HG02610 (cell line): ENCODE data around the gene CACNA1B.

Experiments used
- ATAC-seq: cut with Tn5 transposase; IDR thresholded peaks from one replicate; pipeline ENCODE4 v1.9.1; 2021; ENCODE audit warnings: mild to moderate bottlenecking, moderate library complexity; ENCODE audit not compliant: unreplicated experiment

The CACNA1B gene

DNA sequence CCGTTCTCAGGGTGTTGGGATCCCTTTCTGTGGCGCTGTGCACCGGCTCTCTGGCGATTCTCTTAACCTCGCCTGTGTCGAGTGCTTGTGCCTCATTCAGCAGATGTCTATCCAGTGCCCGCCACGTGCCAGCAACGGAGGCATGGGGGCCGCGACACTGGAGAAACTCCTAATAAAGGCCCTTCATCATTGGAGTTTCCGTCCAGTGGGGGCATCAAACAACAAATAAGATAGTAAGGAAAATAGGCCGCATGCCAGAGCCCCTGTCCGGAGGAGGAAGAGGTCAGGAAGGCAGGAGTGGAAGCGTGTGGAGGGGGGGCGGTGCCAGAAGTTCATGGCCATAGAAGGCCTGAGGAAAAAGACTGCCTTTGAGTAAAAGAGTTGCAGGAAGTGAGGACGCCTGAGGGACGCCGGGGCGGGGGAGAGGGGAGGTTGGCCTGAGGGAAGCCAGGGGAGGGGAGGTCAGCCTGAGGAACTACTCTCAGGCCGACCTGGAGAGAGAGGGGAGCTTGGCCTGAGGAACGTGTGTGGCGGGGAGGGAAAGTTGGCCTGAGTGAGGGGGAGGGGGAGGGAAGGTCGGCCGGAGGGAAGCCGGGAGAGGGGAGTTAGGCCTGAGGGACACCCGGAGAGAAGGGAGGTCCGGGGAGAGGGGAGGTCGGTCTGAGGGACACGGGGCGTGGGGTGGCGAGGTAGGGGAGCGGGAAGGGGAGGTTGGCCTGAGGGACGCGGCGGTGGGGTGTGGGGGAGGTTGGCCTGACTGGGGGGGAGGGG, 82.2 kb downstream of the CACNA1B start:
- no peak for ATAC-seq

DNA sequence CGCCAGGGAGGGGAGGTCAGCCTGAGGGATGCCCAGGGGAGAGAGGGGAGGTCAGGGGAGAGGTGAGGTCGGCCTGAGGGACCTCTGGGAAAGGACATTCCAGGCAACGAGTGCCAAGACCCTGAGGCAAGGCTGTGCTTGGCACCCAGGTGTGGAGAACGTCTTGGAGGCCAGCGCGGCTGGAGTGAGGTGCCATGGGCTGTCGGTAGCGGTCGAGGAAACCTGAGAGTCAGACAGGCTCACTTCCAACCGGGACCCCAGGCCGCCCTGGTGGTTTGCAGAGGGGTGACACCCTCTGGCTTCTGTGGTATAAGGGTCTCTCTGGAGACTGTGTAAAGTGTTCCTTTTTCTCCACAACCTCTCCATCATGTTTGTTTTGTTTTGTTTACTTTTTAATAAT, 82.9 kb downstream of the CACNA1B start:
- ATAC-seq: no peak

DNA sequence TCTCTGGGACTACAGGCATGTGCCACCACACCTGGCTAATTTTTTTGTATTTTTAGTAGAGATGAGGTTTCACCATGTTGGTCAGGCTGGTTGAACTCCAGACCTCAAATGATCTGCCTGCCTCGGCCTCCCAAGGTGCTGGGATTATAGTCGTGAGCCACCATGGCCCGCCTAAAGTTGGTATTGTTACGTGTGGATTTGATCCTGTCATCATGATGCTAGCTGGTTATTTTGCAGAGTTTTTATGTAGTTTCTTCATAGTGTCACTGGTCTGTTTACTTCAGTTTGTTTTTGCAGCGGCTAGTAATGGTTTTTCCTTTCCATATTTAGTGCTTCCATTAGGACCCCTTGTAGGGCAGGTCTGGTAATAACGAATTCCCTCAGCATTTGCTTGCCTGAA, 85.9 kb downstream of the CACNA1B start:
- ATAC-seq: no peak

DNA sequence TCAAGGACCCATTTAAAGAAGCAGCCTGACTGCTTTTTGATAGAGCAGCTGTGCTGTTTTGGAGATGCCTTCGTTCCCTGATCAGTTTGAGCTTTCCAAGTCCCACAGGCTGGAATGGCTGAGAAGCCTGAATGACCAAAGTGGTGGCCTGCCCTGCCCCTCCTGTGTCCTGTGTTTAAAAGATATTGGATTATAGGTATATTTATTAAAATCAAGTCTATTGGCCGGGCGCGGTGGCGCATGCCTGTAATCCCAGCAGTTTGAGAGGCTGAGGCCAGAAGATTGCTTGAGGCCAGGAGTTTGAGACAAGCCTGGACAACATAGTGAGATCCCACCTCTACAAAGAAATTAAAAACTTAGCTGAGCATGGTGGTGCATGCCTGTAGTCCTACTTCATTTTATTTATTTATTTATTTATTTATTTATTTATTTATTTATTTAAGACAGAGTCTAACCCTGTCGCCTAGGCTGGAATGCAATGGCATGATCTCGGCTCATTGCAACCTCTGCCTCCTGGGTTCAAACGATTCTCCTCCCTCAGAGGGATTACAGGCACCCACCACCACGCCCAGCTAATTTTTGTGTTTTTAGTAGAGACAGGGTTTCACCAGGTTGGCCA, 87.7 kb downstream of the CACNA1B start:
- no peak for ATAC-seq

DNA sequence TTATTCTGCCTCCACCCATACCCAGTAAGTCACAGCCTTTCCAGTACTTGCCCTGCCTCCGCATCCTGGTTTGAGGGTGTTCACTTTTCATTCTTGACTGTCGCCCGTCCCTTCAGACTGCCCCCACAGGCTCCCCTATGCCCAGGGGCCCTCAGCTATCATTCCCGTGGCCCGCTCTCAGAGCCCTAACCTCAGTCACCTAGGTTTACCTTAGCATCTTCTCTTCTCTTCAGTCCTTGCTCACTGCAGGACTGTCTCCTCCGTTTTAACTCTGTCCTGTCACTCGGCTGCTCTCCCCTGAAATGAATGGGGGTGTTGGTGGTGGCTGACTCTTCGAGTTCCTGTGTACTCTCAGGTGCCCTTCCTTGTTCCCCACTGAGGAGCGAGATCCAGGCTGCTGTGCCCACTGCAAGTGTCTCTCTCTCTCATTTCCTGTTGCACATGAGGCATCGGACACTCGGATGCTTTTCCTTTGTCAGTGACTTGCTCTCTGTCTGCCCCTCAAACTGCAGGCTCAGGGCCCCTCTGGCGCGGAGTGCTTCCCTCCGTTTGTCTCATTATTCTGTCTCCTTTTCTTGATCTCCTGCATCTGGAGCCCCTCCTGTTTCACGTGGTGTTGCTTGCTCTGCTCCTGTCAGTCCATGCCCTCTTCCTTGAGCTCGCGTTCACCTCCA, 89.8 kb downstream of the CACNA1B start:
- no peak for ATAC-seq

DNA sequence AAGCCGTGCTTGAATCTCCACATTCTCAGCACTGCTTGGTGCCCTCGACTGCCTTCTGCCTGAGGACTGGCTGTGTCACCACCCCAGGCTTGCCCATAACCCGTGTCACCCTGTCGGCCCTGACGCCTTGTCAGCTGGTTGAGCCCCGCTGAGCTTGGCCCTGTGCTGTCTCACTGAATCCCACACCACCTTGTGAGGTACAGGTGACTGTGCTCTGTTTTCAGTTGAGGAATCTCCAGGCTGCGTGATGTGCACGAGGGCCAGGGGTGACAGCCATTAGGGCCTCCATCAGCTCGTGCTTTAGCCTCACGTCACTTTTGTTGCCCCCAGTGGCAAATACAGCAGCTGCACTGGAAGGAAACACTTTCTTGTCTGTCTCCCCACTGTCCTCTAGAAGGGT, 90.7 kb downstream of the CACNA1B start:
- no peak for ATAC-seq

DNA sequence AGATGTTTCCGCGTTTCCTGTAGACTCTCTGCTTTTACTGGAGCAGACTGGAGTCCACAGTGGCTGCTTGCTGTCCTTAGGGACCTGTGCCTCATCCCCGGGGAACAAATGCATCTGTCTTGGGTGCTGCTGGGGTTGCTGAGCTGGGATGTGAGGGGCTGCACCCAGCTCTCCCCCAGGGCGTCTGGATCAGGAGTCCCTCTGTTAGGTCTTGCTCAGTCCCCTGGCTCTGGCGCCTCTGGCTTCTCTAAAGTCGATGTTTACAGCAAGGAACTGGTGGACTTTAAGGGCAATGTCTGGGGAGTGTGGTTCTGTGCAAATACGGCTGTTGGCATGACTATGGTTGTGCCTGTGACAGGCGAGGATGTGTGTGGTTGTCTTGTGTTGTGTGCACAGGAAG, 91.4 kb downstream of the CACNA1B start:
- ATAC-seq: no peak

DNA sequence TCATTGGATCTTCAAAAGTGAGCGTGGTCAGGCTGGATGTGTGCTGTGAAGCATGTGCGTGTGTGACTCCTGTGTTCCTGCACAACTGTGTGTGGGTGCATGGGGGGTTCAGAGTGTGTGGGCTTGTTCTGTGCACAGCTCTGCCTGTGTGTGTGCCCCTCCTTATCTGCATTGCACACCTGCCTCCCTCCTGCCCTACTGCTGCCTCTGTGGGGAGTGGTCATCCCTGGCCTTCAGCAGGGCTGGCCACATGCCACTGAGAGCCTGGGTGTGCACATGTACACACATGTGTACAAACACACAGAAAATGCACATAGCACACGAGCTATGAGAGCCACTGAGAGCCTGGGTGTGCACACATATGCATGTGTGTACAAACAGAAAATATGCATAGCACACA, 92.1 kb downstream of the CACNA1B start:
- ATAC-seq: no peak

DNA sequence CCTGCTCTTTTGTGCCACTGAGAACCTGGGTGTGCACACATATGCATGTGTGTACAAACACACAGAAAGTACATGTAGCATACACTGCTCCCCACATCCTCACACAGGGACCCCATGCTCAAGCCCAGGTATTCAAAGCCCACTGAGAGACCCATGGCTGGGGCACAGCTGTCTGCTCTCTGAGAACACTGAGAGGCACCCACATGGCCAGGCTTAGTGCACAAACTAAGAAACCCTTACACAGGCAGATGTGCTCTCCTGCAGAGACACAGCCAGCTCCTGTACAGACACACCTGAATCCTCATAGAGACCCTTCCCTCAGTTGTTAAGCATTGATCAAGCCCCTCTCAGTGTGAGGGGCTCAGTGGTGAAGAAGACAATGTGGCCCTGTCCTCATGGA, 92.5 kb downstream of the CACNA1B start:
- no peak for ATAC-seq

DNA sequence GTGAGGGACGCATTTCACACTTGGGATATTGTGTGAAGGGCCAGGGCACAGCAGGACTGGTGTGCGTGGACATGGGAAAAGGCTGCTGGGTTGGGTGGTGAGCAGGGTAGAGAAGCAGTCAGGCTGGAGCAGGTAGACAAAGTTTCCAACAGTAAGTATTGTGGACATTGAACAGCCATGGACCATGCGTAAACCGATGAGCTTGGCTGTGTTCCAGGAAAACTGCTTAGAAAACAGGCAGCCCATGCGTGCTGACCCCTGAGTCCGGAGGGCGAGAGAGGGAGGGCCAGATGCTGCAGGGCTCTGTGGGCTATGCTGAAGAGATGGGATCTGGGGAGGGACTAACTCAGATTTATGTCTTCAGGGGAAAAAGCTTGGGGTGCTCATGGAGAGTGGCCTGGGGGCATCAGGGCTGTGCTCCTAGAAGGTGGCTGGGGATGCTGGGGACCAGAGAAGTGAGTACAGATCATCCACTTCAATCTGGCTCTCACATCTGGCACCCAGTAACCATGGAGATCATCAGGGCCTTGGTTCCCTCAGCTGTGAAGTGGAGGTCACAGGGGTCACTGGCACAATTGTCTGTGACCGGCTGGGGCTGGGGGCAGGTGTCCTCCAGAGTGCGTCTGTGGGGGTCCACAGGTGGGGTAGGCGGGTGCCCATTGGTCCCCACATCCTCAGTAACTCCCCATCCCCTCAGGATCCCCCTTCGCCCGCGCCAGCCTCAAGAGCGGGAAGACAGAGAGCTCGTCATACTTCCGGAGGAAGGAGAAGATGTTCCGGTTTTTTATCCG, 93.3 kb downstream of the CACNA1B start:
- ATAC-seq: no peak

DNA sequence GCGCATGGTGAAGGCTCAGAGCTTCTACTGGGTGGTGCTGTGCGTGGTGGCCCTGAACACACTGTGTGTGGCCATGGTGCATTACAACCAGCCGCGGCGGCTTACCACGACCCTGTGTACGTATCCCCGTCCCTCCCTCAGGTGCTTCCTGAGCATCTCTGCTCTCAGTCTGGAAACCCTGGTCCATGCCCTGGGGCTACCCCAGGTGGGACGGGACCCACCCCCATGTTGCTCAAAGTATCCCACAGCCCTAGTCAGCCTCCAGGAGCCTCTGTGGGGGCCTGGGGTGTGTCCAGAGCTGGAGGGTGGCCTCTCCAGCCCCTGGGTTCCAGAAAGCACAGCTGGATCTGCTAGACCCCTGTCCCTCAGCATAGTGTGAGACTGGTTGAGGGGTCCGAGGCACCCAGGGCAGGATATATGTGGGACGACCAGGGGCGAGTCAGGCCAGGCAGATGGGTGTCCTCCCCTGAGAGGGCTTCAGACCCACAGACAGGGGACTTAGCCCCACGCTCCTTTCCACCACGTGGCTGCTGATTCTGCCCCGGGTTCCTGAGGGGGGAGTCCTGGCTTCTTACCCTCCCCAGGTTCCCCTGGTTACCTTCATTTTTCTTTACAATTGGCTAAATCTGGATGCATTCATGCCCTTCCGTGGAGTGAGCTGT, 94.0 kb downstream of the CACNA1B start:
- ATAC-seq: no peak

DNA sequence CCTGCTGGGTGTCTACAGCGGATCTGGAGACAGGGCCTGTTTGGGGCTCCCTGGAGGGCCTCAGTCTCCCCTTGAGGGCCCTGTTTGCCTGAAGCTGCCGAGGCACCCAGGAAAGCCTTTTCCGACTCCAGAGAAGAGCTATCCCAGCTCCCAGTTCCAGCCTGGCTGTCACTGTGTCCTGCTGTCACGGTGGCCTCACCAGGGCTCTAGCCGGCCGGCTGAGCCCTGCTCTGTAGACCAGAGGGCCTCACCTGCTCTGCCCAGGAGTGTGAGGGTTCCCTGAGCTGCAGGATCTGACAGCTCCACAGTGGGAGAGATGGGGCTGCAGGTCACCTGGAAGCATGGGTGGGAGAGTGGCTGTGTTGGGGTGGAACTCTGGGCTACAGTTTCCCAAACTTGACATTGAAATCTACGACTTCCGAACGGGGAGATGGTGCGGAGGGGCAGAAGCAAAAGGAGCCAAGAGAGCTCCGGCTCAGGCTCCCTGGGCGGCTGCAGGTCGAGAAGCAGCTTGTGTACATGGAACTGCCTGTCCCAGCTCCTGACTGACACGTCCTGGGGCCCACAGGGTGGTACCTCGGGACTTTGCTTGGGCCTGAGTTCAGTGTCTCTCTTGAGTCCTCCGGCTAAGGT, 94.9 kb downstream of the CACNA1B start:
- no peak for ATAC-seq

DNA sequence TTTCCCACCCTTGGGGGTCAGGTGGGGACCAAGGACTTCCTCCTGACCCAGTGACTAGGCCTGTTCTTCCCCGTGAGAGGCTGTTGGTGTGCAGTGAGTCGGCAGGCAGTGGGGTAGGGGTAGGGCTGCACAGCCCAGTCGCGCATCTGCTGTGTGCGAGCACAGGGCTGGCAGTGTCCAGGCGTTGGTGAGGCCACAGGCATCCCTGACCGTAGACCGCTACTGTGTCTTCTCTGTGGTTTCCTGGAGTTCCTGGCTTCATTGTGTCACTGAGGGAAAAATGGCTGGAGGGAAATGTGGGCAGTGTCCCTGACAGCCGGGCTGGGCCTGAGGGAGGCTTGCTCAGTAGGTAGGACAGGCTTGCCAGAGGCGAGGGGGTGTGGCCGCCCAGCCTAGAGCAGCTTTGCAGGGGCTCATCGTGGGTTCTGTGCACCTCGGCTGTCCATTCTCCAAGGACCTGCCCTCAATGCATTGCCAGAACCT, 95.4 kb downstream of the CACNA1B start:
- no peak for ATAC-seq

DNA sequence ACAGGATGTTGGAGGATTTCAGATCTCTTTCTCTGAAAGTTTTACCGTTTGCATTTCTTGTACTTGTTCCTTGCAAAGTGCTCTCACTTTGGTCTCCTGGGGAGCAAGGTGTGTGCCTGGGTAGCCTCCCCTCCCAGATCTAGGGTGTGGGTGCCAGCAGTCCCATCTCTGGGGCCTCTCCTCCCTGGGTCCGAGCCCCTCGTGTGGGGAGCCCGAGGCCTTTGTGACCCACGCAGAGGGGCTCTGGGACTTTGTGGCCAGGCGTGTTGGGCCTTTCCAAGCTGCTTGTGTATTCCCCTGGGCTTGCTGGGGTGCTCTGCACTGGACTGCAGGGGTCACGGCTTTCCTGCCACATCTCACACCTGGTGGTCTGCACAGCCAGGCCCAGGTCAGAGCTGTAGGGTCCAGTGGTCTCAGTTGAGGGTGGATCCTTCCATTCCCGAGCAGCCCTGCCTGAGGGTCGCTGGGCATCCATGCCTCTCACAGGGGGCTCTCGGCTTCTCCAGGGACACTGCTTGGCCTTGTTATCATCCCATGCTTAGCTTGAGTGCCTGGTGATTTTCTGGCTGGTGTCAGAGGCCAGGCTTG, 96.3 kb downstream of the CACNA1B start:
- no peak for ATAC-seq

DNA sequence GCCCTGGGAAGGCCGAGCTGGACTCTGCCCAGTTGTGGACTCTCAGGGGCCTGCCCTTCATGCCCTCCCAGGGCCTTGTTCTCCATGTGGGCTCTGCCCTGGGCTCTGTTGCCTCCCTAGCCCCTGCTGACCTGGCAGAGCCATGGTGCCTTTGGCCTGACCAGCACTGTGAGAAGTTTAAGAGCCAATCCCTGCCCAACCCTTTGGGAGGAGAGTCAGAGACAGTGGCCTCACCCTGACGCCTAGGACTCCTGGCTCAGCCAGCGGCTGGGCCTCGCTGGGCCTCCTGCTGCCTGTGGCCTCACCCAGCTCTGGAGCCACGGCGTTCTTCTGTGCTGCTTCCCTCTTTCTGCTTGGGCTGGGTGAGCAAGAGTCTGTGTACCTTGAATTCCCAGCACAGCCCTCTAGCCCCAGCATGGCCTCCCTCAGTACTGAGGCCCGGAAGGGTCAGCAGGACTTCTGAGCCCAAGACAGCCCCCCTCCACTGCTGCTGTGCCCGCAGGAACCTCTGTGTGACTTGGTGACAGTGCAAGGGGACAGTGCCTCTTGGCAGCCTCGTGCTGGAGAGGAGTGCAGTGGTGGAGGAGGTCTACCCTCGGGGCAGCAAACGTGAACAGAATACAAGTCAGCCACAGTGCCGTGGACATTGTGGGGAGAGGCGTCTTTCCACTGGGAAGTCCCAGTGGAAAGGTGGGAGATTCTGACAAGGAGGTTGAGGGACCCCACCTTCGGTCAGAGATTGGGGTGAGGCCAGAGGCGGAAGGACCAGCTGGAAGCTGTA, 97.4 kb downstream of the CACNA1B start:
- ATAC-seq: no peak

DNA sequence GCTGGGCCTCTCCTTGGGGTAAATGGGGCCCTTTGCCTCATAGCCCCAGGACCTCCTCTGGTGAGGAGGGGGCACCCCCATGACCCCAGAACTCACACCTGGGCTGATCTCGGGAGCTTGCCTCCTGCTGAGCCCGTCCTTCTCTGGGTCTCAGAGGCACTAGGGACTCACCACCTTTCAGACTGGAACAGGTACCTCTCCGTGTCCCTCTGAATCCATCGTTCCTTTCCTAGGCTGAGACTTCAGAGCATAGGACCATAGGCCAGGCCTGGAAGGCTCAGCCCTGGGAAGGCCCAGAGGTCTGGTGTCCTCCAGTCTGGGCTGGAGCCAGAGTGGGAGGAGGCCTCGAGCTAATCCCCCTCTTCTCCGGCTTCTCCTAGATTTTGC, 97.9 kb downstream of the CACNA1B start:
- no peak for ATAC-seq

DNA sequence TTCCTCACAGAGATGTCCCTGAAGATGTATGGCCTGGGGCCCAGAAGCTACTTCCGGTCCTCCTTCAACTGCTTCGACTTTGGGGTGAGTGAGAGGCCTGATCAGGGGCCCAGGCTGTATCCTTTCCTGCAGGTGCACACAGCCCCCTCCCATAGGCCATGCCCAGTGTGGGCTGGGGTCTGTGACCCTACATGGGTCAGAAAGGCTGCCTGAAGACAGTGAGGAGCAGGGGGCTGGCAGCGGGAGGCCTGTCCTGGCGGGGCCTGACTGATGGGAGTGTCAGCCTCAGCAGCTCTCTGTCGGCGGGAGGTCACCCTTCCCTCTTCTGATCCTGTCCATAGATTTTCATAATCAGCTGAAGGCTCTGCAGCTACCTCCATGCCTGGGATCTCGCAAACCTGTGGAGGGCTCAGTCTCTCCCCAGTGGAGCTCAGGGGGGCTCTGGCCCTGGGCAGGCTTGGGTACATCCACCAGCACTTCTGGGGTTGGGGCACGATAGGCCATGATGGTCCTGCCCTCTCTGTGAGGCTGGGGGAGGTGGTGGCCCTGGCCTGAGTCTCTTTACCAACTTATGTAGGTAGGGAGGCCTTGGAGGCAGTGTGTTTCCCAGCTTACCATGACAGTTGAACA, 98.5 kb downstream of the CACNA1B start:
- no peak for ATAC-seq

DNA sequence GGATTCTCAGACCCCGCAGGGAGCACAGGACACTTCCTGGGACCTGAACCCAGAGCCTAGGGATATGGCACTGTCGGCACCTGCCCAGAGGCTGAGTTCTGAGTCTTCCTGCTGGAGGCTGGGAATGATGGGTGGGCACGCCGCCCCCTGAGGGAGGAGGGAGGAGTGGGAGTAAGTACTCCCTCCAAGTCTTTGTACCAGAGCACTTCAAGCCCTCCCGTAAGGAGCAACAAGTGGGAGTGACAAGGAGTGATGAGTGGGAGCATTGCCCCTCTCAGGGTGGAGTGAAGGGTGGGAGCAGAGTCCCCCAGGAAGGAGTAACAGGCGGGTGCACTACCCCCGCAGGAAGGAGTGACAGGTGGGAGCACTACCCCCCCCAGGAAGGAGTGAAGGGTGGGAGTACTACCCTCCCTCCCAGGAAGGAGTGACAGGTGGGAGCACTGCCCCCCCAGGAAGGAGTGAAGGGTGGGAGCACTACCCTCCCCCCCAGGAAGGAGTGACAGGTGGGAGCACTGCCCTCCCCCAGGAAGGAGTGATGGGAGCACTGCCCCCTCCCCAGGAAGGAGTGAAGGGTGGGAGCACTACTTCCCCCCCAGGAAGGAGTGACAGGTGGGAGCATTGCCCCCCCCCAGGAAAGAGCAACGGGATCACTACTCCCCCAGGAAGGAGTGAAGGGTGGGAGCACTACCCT, 100.1 kb downstream of the CACNA1B start:
- no peak for ATAC-seq
